ENCODE data around the gene APOL3. TPM values are rescaled to one million over a fixed set of nuclear protein-coding genes. Genes with fewer than 3 reads are reported as not detected.
A peak's percentile ranks its signal among the peaks of the same experiment; 100 is the strongest.
"Not testable (repeated sequence)": the region's sequence is repeated elsewhere in the genome, so short reads cannot be mapped to it uniquely, and the experiment has no call there.

APOL3 gene
- total RNA-seq, 2 donors from 2014 or later, result 11.2 to 22.4 TPM

DNA sequence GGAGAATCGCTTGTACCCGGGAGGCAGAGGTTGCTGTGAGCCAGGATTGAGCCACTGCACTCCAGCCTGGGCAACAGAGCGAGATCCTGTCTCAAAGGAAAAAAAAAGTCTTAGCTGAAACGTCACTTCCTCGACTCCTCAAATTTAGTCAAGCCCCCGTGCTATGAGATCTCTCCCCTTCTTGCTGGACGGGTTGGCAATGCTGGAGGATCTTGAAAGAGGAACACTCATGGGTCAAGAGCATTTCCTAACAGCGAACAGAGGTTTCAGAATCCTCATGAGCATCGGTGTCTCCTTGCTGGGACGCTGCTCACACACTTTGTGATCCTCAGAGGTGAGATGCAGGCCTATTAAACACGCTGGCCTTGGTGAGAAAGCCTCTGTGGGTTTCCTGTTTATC is 35.9 kb downstream of the APOL3 start:
- 62 to 80% methylated on average over 7 to 11 of the region's 11 CpGs for WGBS, 2 donors
- TF ChIP-seq POLR2A (IDR thresholded peaks at IDR 0.05) (no peak), CTCF (IDR thresholded peaks at IDR 0.05) (no peak)
- Histone ChIP-seq H3K27ac (no peak overlapping the region), H3K4me1 (peaks cover 7% of the 10 kb centered on the region), H3K4me3 (no peak overlapping the region), H3K27me3 (no peaks in the 10 kb centered on the region), H3K36me3 (replicated peaks in 1 of 2; ENCODE audit: insufficient read depth in 1 of 2, low read depth in 2 of 2) (no peaks in the 10 kb centered on the region), H3K9me3 (no peaks in the 10 kb centered on the region)
- intact Hi-C loops (cut with DNase I), result loop anchor here (10.0 kb wide), 2 partner anchors 190 to 500 kb away; no protein-coding TSS in a partner anchor
- ATAC-seq, result no peak
- DNase-seq, result no peak

DNA sequence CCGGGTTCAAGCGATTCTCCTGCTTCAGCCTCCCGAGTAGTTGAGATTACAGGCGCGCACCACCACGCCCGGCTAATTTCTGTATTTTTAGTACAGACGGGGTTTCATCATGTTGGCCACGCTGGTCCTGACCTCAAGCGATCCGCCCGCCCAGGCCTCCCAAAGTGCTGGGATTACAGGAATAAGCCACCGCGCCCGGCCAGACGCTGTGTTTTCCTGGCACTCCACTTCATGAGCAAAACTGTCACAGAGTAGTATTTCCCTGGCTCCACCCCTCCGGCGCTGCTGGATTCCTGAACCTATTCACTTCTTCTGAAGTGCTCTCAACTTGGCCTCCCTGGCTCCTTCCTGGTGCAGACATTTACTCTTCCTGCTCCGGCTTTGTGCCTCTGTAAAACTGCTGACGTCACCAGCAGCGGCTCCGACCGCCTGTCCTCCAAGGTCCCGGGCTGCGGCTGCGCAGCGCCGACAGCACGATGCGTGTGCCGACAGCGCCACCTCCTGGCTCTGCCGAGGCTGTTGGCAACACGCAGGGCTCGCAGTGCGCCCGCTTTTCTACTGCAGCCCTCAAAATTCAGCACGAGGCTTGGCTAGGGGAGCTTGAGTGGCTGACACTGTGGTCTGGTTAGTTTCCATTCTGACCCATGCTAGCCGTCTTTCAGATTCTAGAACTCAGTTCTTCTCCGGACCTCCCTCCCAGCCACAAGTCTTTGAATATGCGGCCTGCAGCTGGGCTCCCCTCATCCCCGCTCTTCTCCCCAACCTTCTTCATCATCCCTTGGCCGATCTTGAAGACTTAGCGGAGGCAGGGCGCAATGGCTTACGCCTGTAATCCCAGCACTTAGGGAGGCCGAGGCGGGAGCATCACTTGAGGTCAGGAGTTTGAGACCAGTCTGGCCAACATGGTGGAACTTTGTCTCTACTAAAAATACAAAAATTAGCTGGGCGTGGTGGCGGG is 36.6 kb downstream of the APOL3 start:
- peak; percentile 96 to 98 (median 98) for DNase-seq
- no peaks in the 10 kb centered on the region for H3K36me3 ChIP-seq (replicated peaks in 1 of 2; ENCODE audit: insufficient read depth in 1 of 2, low read depth in 2 of 2)
- no peaks in the 10 kb centered on the region for H3K27me3 ChIP-seq
- peak; percentile 99 for ATAC-seq
- H3K27ac ChIP-seq, result peak overlapping the region; percentile 77 to 90 (median 85)
- intact Hi-C loops (cut with DNase I), result loop anchor here (10.0 kb wide), 2 partner anchors 189 to 499 kb away; no protein-coding TSS in a partner anchor
- no peaks in the 10 kb centered on the region for H3K9me3 ChIP-seq
- peaks cover 7% of the 10 kb centered on the region for H3K4me1 ChIP-seq
- 25 to 27% methylated on average over 46 to 50 of the region's 50 CpGs for WGBS, 2 donors
- no peak overlapping the region for H3K4me3 ChIP-seq
- TF ChIP-seq POLR2A (IDR thresholded peaks at IDR 0.05) (peak in 2 of 3 donors; percentile 53 to 64), CTCF (IDR thresholded peaks at IDR 0.05) (peak; percentile 96 to 100 (median 99))

- intact Hi-C loops (cut with DNase I), result loop anchor here (10.0 kb wide), 2 partner anchors 186 to 496 kb away; no protein-coding TSS in a partner anchor
- not testable (repeated sequence) for H3K27me3 ChIP-seq; ATAC-seq; H3K4me3 ChIP-seq; H3K36me3 ChIP-seq (replicated peaks in 1 of 2; ENCODE audit: insufficient read depth in 1 of 2, low read depth in 2 of 2); H3K9me3 ChIP-seq; H3K27ac ChIP-seq; H3K4me1 ChIP-seq; DNase-seq
- 57 to 72% methylated on average over 6 of the region's 6 CpGs for WGBS, 2 donors
Observed at GRCh38 chr22:36120621-36121351, 39.8 kb downstream of the APOL3 start.

GRCh38 chr22:36117053-36117554 is 43.5 kb downstream of the APOL3 start:
- Histone ChIP-seq H3K4me1 (no peaks in the 10 kb centered on the region), H3K36me3 (replicated peaks in 1 of 2; ENCODE audit: insufficient read depth in 1 of 2, low read depth in 2 of 2) (no peaks in the 10 kb centered on the region), H3K27ac (no peak overlapping the region), H3K9me3 (no peaks in the 10 kb centered on the region), H3K4me3 (no peak overlapping the region), H3K27me3 (no peaks in the 10 kb centered on the region)
- DNase-seq (peak in 2 of 4 donors; percentile 22 to 29), ATAC-seq (no peak)
- WGBS, 2 donors, result 56 to 69% methylated on average over 3 to 9 of the region's 9 CpGs
- intact Hi-C loops (cut with DNase I), result no loop called here
- no peak for TF ChIP-seq POLR2A (IDR thresholded peaks at IDR 0.05)
- TF ChIP-seq CTCF (IDR thresholded peaks at IDR 0.05), result no peak

DNA sequence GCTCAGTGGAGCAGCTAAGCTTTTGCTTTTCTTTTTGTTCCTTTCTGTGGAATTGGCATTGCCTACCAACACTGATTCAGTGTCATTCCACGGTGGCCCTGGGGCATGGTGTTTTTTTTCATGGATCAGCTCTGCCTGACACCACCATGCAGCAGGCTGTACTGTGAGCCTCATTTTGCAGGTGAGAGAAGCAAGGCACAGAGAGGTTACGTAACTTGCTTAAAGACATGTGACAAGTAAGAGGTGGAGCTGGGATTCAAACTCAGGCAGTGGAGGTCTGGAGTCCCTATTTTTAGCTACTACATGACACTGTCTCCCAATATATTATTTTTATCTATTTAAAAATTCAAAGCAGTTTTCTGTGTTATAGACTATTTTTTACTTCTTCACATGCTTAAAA is 44.4 kb downstream of the APOL3 start:
- intact Hi-C loops (cut with DNase I), result no loop called here
- TF ChIP-seq POLR2A (IDR thresholded peaks at IDR 0.05) (no peak), CTCF (IDR thresholded peaks at IDR 0.05) (no peak)
- Histone ChIP-seq H3K4me3 (no peak overlapping the region), H3K4me1 (no peaks in the 10 kb centered on the region), H3K27me3 (no peaks in the 10 kb centered on the region), H3K9me3 (no peaks in the 10 kb centered on the region), H3K27ac (no peak overlapping the region), H3K36me3 (replicated peaks in 1 of 2; ENCODE audit: insufficient read depth in 1 of 2, low read depth in 2 of 2) (no peaks in the 10 kb centered on the region)
- WGBS, 2 donors, result 67 to 74% methylated on average over 2 of the region's 2 CpGs
- ATAC-seq (no peak), DNase-seq (no peak)
